Stimulated activated CD4-positive, alpha-beta T cell treated with anti-CD3 and anti-CD28 coated beads, Interleukin-4, amount 100 ng/mL, for 48 hours (primary cell): ENCODE data around the gene SNTB2.
"Not testable (repeated sequence)": the region's sequence is repeated elsewhere in the genome, so short reads cannot be mapped to it uniquely, and the experiment has no call there.

Experiments
- DNase-seq, 2 donors: peaks; one replicate each; pipeline ENCODE4 v3.0.0-alpha.2; 2020; ENCODE audit warnings: low read depth in 2 of 2

SNTB2 gene

DNA sequence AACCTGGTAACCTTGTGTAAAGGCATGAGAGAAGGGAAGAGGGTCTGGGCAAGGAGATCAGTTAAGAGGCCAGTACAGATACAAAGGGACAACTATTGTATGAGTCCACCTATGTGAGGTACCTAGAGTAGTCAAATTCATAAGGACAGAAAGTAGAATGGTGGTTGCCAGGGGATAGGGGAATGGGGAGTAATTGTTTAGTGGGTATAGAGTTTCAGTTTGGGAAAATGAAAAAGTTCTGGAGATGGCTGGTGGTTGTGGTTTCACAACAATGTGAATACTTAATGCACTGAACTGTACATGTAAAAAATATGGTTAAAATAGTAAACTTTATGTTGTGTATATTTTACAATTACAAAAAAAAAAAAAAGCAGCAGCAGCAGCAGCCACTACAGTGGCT is 49.4 kb downstream of the SNTB2 start:
- DNase-seq, result no peak

DNA sequence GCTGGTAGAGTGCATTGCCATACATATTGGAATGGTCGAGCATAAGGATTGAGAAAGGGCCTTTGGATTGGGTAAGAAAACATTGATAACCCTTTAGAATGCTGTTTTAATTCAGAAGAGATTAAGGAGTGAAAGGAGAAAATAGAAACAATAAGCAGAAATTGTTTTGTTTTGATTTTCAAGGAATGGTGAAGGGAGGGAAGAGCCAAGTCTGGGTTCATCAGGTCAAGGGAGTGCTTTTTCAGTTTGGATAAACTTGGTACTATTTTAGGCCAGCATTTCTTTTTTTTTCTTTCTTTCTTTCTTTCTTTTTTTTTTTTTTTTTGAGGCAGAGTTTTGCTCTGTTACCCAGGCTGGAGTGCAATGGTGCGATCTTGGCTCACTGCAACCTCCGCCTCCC is 50.3 kb downstream of the SNTB2 start:
- DNase-seq, result no peak

DNA sequence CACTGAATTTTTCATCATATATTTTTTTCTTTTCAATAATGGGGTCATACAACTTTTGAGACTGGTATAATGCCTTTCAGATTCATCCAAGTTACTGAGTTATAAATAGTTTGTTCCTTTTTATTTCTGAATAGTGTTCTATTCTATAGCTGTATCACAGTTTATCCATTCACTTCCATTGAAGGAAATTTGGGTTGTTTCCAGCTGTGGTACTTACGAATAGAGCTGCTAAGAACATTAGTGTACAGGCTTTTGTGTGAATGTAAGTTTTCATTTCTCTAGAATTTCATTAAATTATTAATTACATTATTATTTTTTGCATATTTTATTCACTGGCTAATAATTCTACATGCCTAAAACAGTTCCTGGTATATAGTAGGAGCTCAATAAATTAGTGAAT is 52.9 kb downstream of the SNTB2 start:
- DNase-seq, result no peak

DNA sequence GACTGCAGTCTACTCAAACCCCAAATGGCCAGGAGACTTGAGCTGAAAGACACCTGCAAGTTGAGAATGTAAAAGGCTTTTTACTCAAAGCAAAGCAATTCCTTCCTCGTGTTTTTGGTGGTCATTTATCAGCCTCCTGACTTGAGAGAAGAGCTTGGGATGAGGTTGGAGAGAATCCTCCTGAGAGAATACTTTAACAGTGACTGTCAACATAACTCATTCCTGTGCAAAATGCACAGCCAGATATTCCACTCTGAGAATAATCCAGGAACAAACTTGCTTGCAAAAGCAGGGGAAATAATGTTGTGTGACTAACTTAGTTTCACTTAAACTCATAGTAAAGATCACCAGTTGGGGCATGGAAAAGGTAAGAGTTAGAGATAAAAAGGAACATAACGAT is 53.4 kb downstream of the SNTB2 start:
- no peak for DNase-seq

DNA sequence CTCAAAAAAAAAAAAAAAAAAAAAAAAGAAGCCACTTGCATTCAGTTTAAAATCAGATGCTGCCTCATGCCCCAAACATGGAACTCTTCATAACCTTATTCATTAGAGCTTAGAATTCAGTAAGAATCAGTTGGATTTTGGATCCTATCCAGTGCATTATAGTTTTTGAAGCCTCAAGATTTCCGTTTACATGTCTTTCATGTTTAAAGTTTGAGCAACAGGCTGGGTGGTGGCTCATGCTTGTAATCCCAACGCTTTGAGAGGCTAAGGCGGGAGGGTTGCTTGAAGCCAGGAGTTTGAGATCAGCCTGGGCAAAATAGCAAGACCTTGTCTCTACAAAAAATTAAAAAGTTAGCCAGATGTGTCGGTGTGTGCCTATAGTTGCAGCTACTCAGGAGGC is 55.0 kb downstream of the SNTB2 start:
- no peak for DNase-seq

DNA sequence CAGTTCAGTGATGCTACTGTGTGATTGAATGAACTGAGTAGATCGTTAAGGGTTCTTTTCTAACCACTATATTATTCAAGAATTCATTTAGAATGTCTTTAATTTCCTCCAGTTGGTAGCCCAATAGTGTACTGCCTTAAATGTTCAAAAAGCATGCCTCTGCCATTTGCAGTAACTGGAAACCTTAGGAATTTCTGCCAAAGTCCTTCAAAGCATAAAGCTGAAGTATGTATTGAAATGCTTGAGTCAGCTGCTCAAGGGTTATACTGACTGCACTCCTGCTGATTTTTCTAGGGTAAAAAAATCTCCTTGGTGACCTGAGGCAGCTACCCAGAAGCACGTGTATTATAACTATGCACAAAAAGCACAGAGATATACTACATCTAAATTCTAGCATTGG is 56.5 kb downstream of the SNTB2 start:
- no peak for DNase-seq

DNA sequence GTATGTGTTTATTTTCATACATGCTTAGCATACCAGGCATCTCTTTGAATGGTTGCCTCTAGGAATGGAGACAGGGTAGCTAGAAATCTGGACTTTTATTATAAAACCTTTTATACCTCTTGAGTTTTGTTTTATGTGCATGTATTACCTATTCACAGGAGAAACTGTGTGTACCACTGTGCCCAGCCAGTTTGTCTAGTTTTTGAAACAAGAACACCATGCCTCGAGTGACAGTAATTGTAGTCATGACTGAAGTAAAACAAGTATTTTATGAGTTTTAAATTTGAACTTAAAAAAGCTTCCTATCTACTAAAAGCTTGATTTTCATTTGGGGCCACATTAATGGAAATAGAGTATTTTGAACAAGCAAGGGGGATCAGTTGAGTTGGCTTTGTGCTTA is 57.4 kb downstream of the SNTB2 start:
- no peak for DNase-seq

DNA sequence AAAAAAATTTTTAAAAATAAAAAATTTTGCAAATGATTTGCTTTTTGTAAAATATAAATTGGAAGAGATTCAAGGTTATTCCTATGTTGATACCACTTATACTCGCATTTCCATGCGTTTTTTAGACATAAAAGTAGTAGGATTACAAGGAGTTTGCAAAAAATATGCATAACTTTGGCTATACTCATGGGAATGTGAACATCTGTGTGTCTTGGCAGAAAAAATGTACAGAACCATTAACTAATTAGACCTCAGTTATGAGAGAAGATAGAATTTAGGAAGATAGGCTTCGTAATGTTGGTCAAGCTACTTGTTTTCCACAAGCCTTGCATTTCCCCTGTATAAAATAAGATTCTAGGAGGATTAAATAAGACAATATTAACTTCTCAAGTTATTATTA is 63.1 kb downstream of the SNTB2 start:
- no peak for DNase-seq

DNA sequence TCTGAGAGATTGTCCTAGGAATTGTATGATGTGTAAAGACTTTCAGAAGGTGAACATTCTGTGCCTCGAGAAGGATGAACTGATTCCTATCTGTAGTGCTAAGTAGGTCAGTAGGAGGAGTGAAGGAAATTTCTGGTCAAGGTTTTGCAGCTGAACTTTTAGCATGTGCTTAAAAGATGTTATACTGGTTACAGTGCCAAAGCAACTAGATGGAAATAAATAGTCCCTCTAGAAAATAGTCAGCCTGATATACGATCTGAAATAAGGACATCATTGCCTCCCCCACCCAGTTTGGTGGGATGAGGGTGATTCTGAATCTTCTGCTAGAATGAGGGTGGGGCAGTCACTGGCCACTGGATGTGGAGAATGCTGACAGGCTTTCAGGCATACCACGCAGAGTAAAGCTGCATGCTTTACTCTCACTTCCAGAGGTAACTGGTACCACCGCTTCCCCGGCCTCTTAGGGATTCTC is 66.9 kb downstream of the SNTB2 start:
- DNase-seq, result no peak

DNA sequence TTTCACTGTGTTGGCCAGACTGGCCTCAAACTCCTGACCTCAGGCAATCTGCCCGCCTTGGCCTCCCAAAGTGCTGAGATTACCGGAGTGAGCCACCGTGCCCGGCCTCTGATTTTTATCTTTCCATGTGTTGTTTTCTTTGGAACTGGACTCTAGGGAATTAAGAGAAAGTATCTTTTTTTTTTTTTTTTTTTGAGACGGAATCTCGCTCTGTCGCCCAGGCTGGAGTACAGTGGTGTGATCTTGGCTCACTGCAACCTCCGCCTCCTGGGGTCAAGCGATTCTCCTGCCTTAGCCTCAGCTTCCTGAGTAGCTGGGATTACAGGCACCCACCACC is 72.4 kb downstream of the SNTB2 start:
- not testable (repeated sequence) for DNase-seq

DNA sequence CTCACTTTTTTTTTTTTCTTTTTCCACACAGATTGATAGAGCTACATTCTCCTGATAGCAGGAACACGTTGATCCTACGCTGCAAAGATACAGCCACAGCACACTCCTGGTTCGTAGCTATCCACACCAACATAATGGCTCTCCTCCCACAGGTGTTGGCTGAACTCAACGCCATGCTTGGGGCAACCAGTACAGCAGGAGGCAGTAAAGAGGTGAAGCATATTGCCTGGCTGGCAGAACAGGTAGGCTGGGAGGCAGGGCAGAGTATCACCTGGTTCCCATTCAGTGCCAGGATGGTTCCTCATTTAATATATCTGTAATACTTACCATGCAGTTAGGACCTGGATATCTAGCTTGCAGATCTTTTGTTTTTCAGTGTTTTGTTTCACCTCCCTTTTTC is 73.1 kb downstream of the SNTB2 start:
- DNase-seq, result no peak

DNA sequence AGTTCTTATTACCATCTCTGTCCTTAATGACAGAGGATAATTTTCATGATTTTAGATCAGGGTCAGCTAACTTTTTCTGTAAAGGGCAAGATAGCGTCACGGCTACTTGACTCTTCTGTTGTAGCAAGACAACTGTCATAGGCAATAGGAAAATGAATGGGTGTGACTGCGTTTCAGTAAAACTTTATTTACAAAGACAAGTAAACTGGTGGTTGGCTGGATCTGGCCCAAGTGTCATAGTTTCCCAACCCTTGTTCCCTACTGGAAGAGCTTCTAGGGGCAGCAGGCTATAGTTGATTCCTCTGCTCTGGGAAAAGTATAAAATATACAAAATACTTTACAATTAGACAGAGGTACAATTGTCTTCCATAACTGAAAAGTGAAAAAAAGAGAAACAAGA is 73.5 kb downstream of the SNTB2 start:
- no peak for DNase-seq

DNA sequence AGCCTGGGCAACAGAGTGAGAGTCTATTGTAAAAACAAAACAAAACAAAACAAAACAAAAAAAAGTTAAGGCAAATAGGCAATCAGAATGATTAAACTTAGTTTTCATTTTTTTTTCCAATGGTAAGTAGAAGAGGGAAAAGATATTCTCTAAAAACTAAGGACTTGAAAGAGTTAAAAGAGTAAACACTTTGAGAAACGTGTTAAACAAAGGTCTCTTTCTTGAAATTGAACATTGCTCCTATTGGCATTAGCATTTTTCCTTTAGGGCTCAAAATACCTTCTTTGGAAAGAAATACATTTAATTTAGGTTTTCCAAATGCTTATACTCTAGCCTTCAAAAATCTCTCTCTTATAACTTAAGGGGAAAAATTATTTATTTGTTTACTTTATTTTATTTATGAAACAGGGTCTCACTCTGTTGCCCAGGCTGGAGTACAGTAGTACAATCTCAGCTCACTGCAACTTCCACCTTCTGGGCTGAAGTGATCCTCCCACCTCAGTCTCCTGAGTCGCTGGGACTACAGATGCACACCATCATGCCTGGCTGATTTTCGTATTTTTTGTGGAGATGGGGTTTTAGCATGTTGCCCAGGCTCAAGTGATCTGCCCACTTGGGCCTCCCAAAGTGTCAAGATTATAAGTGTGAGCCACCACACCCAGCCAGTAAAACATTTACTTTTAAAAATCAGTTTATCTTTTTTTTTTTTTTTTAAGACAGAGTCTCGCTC is 79.5 kb downstream of the SNTB2 start:
- DNase-seq, result no peak

DNA sequence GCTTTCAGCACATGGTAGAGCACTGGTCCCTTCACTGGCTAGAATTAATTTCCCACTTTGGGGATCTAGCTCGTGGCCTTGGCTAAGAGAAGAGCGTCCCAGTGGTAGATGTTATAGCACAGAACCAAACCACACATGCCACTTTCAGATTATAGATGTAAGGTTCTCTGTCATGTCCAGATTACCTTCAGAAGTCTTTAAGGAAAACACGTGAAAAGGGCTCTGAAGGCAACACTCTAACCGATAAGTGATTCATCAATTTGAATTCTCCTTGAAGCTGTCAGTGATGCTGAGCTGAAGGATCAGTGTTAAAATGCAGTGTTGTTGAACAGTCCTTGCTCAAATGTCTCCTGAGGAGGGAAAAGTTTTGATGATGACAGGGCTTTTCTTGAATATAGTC is 80.7 kb downstream of the SNTB2 start:
- DNase-seq, result no peak

DNA sequence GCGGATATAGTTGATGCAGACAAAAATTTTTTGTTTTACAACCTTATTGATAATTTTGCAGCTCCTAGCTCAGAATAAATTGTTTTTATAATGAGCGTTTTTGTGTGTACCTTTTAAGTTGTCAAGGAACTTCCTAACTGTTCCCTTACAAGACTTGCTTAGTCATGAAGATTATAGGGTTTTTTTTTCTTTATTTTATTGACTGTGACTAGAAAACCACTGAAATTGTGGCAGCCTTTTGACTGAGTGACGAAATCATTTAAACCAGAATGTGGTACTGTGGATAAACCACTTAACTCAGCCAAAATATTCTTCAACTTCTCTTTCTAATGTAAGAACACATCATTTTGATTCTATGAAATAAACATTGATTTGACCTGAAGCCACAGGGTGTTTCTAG is 83.4 kb downstream of the SNTB2 start:
- DNase-seq, result no peak

DNA sequence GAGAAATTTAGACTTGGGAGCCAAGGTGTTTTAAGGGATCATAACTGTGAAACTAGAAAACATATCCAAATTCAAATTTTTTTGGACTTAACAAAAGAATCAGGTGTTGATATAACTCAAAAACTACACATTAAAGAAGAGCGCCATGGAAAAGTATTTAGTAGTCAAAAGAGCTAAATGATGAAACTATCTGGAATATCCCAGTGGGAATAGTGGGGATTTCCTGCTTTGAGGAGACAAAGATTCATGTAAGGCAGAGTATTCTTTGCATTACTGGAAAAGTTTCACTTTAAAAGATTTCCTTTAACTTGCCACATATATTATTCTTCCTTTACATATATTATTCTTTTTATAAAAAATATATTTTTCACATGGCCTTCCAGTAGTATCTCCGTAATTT is 83.9 kb downstream of the SNTB2 start:
- DNase-seq, result no peak

DNA sequence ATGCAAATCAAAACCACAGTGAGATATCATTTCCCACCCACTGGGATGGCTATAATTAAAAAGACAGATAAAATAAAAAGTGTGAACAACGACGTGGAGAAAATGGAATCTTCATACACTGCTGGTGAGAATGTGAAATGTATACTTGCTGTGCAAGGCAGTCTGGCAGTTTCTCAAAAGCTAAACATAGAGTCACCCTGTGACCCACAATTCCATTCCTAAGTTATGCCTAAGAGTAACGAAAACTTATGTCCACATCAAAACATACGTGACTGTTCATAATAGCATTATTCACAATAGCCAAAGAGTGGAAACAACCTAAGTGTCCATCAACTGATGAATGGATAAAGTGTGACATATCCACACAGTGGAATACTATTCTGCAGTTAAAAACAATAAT is 86.0 kb downstream of the SNTB2 start:
- DNase-seq, result no peak

DNA sequence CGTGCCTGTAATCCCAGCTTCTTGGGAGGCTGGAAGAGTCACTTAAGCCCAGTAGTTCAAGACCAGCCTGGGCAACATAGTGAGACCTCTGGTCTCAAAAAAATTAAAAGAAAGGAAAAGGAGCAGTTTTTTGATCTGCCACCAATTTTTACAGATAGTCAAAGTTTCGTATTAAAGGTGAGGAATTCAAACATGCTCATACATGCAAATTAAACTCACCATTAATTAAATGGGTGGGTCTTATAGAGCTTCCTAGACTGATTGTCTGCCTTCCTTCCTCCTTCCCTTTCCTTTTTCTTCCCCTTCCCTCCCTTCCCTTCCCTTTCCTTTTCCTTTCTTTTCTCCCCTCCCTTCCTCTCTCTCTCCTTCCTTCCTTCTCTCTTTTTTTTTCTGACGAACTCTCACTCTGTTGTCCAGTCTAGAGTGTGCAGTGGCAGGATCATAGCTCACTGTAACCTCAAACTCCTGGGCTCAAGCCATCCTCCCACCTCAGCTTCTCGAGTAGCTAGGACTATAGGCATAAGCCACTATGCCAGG is 87.8 kb downstream of the SNTB2 start:
- no peak for DNase-seq

DNA sequence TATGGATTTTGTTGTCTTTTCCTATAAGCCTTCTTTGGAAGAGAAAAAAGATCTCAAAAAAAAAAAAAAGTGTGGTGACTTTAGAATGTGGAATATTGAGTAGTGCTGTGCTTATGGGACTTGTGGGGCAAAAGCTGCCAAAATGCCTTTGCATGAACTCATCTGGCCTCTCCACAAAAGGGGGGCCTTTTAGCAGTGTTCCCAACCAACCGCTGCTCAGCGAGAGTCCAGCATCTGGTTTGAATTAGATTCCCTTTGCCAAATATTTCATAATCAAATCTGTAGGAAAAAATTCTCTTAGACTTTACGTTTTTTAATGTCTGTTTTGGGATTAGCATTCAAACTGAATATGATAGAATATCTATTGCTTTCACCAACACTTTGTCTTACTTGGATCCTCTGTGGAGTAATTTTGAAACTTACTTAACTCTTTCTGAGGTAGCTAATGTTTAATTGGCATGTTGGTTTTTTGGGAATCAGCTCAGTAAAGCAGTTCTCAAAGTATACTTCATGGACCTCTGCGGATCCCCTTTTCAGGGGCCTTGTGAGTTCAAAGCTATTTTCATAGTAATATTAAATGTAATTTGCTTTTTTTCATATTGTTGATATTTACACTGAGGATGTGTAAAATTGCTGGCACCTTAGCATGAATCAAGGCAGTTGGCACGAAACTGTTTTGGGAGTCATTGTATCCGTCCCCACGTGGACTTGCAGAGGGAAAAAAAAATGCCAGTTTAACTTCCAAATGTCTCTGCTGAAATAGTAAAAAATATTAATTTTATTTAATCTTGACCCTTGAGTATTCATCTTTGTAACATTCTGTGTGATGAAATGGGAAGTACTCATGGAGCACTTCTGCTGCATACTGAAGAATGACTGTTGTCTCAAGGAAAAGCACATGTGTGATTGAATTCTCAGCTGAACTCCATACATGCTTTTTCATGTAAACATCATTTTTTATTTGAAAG is 89.5 kb downstream of the SNTB2 start:
- no peak for DNase-seq

DNA sequence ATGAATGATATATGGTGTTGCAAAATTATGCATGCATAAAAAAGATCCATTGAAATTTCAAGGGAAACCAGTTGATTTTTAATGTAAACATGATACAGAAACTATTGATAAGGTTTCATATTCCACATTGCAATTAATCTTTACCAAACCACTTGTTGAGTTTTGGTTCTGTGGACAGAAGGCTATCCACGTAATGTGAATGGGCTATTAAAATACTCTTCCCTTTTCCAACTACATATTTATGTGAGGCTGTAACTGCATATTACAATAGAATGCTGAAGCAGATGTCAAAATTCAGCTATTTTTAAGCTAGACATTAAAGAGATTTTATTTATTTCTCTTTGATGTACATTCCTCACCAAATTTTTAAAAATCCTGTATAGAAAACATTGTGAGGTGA is 90.4 kb downstream of the SNTB2 start:
- DNase-seq, result no peak

DNA sequence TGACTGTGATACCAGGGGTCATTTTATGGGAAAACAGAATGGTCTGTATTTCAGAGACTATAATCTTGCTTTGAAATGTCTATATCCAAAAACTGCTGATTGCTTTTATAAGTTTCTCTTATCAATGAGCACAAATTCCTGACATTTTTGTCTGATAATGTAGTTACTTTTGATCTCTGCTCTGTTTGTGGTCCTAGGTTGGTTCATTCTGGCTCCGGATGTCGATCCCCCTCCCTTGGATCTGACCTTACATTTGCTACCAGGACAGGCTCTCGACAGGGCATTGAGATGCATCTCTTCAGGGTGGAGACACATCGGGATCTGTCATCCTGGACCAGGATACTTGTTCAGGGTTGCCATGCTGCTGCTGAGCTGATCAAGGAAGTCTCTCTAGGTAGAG is 96.9 kb downstream of the SNTB2 start:
- DNase-seq, result no peak

DNA sequence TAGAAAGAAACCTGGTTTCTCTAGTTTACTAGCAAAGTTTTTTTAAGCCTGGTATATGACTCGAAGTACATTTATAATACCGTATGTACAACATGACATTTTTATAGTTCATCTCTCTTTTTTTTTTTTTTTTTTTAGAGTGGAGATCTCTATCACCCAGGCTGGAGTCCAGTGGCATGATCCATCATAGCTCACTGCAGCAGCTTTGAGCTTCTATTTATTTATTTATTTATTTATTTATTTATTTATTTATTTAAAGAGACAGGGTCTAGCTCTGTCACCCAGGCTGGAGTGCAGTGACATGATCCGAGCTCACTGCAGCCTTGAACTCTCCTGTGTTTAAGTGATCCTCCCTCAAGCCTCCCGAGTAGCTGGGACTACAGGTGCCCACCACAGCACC is 98.3 kb downstream of the SNTB2 start:
- DNase-seq, result no peak
